HG03064 (cell line): ENCODE data around the gene MLPH.

Experiments used
- ATAC-seq: cut with Tn5 transposase; IDR thresholded peaks from one replicate; pipeline ENCODE4 v1.9.1; 2021; ENCODE audit warnings: low read depth; ENCODE audit not compliant: unreplicated experiment

The MLPH gene

GRCh38 chr2:237517163-237517562 is 30.1 kb downstream of the MLPH start:
- ATAC-seq, result no peak

GRCh38 chr2:237517990-237518389 is 30.9 kb downstream of the MLPH start:
- no peak for ATAC-seq

- no peak for ATAC-seq
Measured at GRCh38 chr2:237519506-237520245, 32.6 kb downstream of the MLPH start.

- no peak for ATAC-seq
Measured at GRCh38 chr2:237520290-237520689, 33.2 kb downstream of the MLPH start.

- ATAC-seq, result no peak
Measured at GRCh38 chr2:237524631-237525030, 37.6 kb downstream of the MLPH start.

- no peak for ATAC-seq
Measured at GRCh38 chr2:237525559-237526157, 38.6 kb downstream of the MLPH start.

GRCh38 chr2:237527233-237527632 is 40.2 kb downstream of the MLPH start:
- no peak for ATAC-seq

- ATAC-seq, result no peak
Measured at GRCh38 chr2:237527766-237528165, 40.7 kb downstream of the MLPH start.

- peak; percentile 83 for ATAC-seq
Measured at GRCh38 chr2:237529452-237530402, 42.7 kb downstream of the MLPH start.

GRCh38 chr2:237530472-237531433 is 43.7 kb downstream of the MLPH start:
- peak; percentile 66 for ATAC-seq

GRCh38 chr2:237532160-237532559 is 45.1 kb downstream of the MLPH start:
- no peak for ATAC-seq

- no peak for ATAC-seq
Measured at GRCh38 chr2:237533668-237534161, 46.7 kb downstream of the MLPH start.

- no peak for ATAC-seq
Measured at GRCh38 chr2:237534380-237534779, 47.3 kb downstream of the MLPH start.

- ATAC-seq, result no peak
Measured at GRCh38 chr2:237535385-237536082, 48.5 kb downstream of the MLPH start.

GRCh38 chr2:237536083-237536415 is 49.0 kb downstream of the MLPH start:
- ATAC-seq, result no peak

- no peak for ATAC-seq
Measured at GRCh38 chr2:237536617-237537016, 49.6 kb downstream of the MLPH start.

GRCh38 chr2:237538001-237538720 is 51.1 kb downstream of the MLPH start:
- ATAC-seq, result no peak

- ATAC-seq, result no peak
Measured at GRCh38 chr2:237538901-237539300, 51.9 kb downstream of the MLPH start.

- no peak for ATAC-seq
Measured at GRCh38 chr2:237539681-237540080, 52.6 kb downstream of the MLPH start.
